ENCODE results near the gene TST.

The TST gene

DNA sequence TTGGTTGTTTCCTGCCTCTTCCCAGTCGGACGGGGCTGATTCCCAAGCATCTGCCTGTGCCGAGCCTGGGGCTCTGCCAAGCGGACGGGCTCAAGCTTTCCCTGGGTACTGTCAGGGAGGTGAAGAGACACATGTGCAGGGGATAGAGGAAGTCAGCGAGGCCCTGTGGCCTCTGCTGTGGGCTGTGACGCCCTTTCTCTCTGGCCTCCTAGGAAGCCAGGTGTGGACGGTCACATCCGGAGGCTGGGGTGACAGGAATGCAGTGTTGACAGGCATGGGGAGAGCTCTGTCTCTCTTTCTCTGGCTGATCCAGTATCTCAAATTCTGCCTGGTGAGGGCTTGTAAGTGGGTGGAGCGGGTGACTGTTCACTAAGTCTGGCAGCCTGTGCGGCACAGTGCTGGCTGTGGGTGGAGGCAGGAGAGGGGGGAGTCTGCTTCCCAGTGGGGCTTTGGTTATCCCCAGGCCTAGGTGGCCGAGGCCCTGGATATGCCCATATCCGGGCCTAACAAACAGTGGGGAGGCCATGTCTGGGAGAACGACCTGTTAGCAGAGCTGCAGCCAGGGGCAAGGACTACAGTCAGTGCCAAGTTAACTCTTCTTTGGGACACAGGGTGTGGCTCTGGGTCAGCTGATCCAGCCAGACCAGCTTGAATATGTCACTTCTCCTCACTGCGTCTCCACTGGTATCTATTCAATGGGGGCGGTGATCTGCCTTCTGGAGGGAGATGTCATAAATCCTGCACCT is 34.2 kb upstream of the TST start:
- DNase-seq (ENCODE audit: low read depth in 3 of 3): no peak

DNA sequence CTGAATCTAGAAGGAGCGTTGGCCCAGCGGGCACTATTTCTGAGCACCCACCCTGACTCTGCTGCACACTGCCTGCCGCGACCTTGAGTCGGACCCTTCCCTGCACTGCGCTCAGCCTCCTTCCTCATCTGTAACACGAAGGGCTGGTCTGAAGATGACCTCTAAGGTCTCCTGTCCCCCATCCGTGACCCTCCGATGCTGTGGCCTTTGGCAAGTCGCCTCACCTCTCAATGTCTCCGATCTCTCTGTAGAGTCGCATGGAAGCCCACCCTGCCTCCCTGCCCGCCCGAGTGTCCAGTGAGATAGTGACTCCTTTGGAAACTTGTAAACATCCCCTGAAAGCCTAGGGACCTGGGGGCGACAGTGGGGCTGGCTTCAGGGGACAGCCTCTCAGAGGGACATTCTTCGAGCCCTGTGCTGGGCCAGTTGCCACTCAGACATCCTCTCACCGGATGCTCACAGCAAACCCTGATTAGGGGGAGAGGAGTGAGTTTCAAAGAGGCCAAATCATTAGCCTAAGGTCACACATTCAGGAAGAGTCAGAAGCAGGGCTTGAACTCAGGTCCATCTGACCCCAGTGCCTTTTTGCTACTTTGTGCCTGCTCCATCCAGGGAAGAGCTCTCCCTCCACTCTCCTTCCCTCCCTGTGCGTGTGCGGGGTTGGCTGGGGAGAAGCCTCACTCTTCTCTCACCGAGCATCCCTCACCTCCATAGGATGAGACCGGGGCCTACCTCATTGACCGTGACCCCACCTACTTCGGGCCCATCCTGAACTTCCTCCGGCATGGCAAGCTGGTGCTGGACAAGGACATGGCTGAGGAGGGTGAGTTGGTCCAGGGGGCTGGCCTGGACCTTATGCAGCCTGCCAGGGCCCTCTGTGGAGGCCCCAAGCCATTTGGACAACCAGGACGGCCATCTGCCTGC is 33.4 kb upstream of the TST start:
- no peak for DNase-seq (ENCODE audit: low read depth in 3 of 3)

DNA sequence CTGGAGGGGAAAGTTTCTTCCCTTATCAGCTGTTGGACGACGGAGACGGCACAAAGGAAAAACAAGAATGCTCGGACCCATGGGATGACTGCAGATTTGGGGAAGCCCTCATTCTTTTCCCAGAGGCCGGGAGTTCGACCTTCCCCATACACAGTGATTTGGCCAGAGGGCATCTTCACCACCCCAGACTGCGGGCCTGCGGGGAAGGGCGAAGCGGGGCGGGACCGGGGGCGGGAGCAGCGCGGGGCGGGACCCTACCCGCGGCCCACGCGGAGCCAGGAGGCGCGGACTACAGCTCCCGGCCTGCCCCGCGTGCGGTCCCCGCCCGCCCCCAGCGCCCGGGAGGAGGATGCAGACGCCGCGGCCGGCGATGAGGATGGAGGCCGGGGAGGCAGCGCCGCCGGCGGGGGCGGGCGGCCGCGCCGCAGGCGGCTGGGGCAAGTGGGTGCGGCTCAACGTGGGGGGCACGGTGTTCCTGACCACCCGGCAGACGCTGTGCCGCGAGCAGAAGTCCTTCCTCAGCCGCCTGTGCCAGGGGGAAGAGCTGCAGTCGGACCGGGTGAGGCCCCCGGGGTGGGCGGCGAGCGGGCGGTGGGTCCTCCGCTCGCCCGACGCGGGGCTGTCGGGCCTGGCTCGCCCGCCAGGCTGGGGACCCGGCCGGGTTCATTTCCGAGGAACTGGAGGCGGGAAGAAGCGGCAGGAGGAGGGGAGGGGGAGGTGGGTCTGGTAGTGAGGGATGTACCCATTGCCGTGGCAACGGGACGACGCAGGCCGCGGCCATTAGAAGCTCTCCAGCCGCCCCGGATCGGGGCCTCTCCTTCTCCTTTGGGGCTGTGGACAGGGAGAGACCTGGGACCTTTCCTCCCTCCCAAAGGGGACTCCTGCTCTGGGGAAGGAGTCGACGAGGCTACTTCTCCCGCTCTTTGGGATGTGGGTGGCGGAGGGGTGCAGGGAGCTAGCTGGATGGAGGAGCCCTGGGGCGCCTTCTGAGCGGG is 32.4 kb upstream of the TST start, which contains the start of gene KCTD17:
Gene KCTD17, plus strand, starts transcription at position 352 of the 995 bp plus-strand sequence. Its CDS starts 19 bp downstream, at position 371.
- DNase-seq (ENCODE audit: low read depth in 3 of 3): peak; percentile 61 to 64 (median 64)

DNA sequence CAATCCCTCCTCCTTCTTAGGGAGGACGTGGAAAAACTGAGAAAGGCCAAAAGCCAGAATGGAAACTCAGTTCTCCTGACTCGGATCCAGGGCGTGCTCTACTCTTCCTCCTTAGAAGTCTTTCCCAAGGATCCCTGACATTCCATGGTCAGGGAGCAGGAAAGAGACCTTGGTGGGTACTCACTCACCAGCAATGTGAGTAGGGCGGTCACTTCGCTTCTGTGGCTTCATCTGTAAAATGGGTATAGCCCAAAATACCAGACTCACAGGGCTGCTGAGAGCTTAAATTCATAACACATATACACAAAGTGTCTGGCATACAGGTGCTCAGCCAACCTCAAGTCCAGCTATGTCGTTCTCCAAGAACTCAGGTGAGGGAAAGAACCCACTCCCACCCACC is 31.7 kb upstream of the TST start:
- DNase-seq (ENCODE audit: low read depth in 3 of 3): no peak

DNA sequence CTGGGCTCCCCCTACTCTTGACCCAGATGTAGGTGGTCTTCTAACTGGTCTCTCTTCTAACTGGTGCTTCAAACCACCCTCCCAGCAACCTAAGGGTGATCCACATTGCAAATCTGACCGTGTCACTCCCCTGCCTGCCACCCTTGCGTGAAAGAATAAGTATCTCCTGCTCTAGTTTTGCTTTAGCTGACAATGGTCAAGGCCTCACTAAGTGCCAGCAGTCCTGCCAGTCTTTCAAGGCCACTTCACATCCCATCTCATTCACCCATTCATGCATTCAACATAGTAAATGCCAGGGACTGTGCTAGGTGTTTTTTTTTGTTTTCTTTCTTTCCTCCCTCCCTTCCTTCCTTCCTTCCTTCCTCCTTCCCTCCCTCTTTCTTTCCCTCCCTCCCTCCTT is 30.0 kb upstream of the TST start:
- DNase-seq (ENCODE audit: low read depth in 3 of 3): no peak

DNA sequence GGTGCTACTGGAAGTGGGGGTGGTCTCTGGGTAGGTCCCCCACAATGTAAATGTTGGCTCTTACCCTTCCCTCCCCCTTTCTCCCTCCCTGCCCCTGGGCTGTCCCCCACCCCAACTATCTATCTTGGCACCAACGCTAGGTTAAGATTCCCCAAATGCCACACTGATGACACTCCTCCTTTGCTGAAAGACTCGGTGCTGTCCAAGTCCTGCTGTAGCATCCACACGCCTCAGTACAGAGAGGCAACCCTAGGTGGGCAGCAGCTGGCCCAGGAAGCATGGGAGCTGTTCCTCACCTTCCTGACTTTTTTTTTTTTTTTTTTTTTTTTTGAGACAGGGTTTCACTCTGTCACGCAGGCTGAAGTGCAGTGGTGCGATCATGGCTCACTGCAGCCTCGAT is 28.9 kb upstream of the TST start:
- DNase-seq (ENCODE audit: low read depth in 3 of 3): no peak

GRCh38 chr22:37047006-37047405 is 27.8 kb upstream of the TST start:
- no peak for DNase-seq (ENCODE audit: low read depth in 3 of 3)

- no peak for DNase-seq (ENCODE audit: low read depth in 3 of 3)
Observed at GRCh38 chr22:37046589-37046988, 27.3 kb upstream of the TST start.

DNA sequence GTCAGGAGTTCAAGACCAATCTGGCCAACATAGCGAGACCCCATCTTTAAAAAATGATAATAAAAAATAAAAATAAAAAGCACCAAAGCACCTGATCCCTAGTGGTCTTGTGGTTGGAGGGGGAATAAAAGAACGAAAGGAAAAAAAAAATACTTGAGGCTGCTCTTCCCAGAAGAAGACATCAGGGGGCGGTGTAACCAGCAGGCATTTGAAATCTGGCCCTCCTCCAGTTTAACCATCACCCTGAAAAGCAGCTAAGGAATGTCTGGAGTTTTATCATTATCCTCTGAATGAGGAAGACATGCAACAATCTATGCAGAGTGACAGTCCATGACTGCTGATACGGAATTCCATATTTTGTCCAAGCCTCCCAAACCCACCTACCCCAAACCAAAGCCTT is 26.7 kb upstream of the TST start:
- no peak for DNase-seq (ENCODE audit: low read depth in 3 of 3)

DNA sequence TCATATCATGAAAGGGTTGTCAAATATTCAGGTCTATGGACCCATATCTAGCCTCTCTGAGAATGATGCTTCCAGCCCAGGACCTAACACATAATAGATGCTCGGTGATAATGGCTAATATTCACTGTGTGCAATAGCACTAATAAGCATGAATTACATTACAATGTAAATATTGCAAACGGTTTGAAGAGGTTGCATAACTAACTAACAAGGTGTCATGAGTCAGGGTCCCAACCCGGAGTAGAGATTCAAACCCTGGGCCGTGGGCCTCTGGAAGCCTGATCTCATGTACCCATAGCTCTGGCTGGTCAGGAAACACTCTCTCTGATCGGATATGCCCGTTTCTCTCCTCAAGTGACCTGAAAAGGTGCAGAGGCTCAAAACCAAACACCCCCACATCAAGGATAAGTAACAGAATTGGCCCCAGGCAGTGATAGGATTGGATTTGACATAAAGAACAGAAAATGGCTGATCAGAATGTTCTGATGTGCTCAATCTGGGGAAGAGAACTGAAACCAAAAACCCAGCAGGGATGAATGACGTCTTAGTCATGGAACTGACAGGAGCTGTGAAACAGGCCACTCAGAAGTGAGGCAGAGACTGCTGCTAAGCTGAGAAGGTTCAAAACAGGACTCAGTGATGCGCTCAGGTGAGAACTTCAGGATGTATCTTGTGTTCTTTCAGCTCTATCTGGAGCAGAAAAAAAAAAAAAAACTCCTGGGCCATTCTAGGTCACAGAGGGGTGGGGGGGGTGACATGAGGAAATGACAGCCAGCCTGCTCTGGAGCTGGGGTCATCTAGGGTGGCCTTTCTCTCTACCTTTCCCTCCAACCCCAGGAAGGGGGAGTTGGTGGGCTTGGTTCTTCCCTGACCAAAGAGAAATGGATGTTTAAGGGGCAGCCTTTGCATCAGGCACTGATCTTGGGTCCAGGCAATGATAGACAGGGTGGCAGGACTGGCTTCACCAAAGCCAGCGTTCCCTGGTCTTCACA is 25.7 kb upstream of the TST start:
- no peak for DNase-seq (ENCODE audit: low read depth in 3 of 3)

- DNase-seq (ENCODE audit: low read depth in 3 of 3): peak in 1 of 3 experiments; percentile 19
Observed at GRCh38 chr22:37043828-37044538, 24.7 kb upstream of the TST start.

DNA sequence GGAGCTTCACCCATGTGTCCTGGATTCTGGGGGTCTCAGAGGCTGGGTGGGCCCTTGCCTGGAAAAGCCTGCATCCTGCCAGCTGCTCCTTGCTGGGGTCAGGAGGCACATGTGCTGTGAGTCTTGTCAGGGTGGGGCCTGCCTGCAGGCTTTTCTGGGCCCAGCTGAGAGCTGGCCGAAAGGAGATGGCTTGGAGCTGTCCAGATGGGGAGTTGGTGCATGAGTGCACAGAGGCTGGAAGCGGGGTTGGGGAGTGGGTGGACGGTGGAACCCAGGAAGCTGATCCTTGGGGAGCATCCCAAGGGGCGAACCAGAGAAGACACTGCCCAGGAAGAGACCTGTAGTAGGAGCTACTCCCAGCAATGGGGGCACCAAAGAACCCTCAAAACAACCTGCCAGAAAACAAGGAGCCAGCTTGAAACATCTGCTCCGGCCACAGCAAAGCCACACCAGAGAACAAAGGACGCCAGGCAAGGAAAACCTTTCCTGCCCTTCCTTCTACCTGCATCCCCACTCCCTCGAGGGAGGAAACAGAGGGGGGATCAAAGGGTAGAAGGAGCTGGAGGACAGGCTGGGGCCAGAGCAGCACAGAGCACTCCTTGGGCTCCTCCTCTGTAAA is 24.1 kb upstream of the TST start:
- no peak for DNase-seq (ENCODE audit: low read depth in 3 of 3)

DNA sequence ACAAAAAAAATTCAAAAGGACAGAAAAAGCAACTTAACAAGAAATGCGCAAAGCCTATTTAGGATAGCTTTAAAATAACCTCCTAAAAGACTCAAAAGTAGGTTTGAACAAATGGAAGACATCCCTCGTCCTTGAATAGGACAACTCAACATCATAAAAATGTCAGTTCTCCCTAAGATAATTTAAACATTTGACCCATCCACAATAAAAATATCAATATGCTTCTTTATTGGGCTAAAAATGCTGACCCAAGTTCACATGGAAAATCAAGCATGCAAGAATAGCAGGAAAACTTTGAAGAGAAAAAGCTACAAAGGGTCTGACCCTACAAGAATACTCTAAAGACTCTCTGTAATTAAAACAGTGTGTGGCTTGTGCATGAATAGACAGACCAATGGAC is 20.2 kb upstream of the TST start:
- DNase-seq (ENCODE audit: low read depth in 3 of 3): no peak

DNA sequence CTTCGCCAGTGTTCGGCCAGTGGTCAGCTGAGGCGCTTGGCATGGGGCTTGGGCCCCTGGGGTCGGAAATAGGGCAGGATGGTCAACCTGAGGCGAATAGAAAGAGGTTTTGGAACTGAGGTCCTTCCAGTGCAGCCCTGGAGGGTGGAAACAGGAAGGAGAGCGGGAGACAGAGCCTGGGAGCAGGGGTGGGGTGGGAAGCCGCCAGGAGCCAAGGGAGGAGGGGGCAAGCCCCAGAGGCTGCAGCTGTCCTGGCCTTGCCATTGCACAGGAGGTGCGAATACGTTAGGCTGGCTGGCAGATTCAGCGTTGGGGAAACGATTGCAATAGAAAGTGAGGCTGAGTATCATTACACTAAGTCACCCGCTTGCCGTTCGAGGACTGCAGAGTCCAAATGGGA is 18.4 kb upstream of the TST start:
- no peak for DNase-seq (ENCODE audit: low read depth in 3 of 3)

DNA sequence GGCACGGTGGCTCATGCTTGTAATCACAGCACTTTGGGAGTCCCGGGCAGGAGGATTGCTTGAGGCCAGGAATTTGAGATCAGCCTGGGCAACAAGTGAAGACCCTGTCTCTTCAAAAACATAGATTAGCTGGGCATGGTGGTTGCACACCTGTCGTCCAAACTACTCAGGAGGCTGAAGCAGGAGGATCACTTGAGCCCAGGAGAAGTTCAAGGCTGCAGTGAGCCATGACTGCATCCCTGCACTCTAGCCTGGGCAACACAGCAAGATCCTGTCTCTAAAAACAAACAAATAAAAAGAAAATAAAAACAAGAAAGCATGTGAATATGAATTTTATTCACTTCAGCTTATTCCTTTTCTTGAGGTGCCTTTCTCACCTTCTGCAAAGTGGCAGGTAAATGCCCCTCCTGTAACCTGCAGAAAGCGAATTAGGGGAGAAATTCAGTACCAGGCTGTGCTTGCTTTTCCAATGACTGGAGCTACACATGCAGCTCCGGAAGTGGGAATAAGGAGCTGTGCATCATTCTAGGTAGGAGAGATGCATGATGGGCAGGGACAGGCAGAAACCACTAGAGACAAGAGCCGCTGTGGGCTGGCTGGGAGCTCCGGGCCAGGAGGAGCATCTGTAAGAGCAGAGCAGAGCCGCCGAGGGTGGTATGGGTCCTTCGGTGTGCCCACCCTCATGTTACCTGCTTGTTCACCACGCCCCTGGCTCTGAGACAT is 17.6 kb upstream of the TST start:
- no peak for DNase-seq (ENCODE audit: low read depth in 3 of 3)

GRCh38 chr22:37033605-37034430 is 14.6 kb upstream of the TST start:
- DNase-seq (ENCODE audit: low read depth in 3 of 3): no peak

DNA sequence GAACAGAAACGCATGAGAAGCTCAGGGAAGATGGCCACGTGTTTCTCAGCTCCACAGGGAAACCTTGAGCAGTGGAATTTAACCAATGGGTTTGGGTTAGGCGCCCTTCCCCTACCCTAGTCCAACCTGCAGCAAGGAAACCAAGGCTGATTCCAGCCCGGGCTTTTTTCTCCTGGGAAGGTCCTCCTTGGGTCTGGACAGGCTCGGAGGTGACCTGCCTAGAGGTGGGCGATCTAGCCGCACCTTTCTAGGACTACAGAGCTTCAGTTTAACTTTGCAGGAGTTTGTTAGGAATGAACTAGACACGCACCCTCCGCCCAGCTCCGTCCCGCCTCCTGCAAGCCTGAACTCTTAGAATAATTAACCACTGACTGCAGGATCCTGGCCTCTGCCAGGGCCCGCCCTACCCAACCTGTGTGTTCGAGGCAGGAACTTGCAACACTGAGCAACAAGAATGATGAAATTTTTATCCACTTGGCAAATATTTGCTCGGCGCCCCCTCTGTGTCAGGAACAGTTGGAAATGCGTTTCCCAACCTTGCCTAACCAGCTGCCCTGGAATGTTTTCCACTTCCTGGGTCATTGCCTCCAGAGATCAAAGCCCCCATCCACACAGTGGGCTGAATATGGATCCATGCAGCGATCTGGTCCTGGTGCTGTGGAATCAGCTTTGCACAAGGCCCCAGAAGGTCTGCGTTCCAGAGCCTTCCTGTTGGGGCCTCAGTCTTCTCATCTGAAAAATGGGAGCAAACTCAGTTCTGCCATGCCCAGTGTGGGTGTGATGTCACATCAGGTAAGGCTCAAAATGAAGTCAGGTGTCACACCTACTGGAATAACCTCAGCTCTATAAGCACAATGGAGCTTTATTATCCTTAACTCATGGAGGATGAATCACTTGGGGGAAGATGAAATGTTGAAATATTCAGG is 13.6 kb upstream of the TST start:
- DNase-seq (ENCODE audit: low read depth in 3 of 3): no peak
